CD4-positive, alpha-beta memory T cell (primary cell): Measurements from ENCODE around the gene DYNC1H1. TPM values are rescaled to one million over a fixed set of nuclear protein-coding genes. Genes with fewer than 3 reads are reported as not detected.

Experiments used
- CTCF ChIA-PET: fragments of 350-600 bp; sonication (Branson Sonifier 250); formaldehyde crosslinking; loops from one replicate; lab custom pipeline; 2021; ENCODE audit warnings: inconsistent platforms; ENCODE audit not compliant: partially characterized antibody; lab: Charles Lee
- POLR2A ChIA-PET: fragments of 350-600 bp; sonication (Branson Sonifier 250); formaldehyde crosslinking; loops from one replicate; lab custom pipeline; 2021; ENCODE audit not compliant: partially characterized antibody; lab: Charles Lee
- DNase-seq, 5 donors: peaks; one replicate each; pipeline versions ENCODE4 v3.0.0 to v3.0.0-alpha.2; 2020 to 2022; ENCODE audit warnings: mixed read lengths in 1 of 5
- H3K27ac ChIP-seq: one replicate; pipeline ENCODE4 v1.7.0; 2013; ENCODE audit warnings: low read depth, low read length
- H3K27me3 ChIP-seq: 2 replicates; pipeline ENCODE4 v1.7.0; 2013; ENCODE audit warnings: mild to moderate bottlenecking, low read length, moderate library complexity; ENCODE audit not compliant: insufficient read depth
- H3K36me3 ChIP-seq: 2 replicates; pipeline ENCODE4 v1.7.0; 2013; ENCODE audit warnings: mild to moderate bottlenecking, low read length, moderate library complexity; ENCODE audit not compliant: insufficient read depth
- H3K4me1 ChIP-seq: 2 replicates; pipeline ENCODE4 v1.7.0; 2013; ENCODE audit warnings: mild to moderate bottlenecking, low read length, moderate library complexity; ENCODE audit not compliant: insufficient read depth
- H3K4me3 ChIP-seq, 2 donors: one replicate each; pipeline ENCODE4 v1.7.0; 2013; ENCODE audit warnings: low read length in 2 of 2, mild to moderate bottlenecking in 1 of 2
- H3K9me3 ChIP-seq, 2 donors: one replicate each; pipeline ENCODE4 v1.7.0; 2013; ENCODE audit warnings: low read length in 2 of 2, control low read depth in 1 of 2; ENCODE audit not compliant: control insufficient read depth in 1 of 2
- H3K27ac Mint-ChIP-seq, 7 donors: one replicate each; pipeline ENCODE4 v1.8.0; 2020 to 2021; ENCODE audit warnings: mixed read lengths in 7 of 7, mild to moderate bottlenecking in 6 of 7, inconsistent platforms in 3 of 7, moderate library complexity in 3 of 7
- H3K27me3 Mint-ChIP-seq, 2 donors: one replicate each; pipeline ENCODE4 v1.8.0; 2020 to 2021; ENCODE audit warnings: mixed read lengths in 2 of 2
- H3K36me3 Mint-ChIP-seq, 2 donors: one replicate each; pipeline ENCODE4 v1.8.0; 2020 to 2021; ENCODE audit warnings: mixed read lengths in 2 of 2, inconsistent platforms in 1 of 2, mild to moderate bottlenecking in 1 of 2
- H3K4me1 Mint-ChIP-seq, 4 donors: one replicate each; pipeline ENCODE4 v1.8.0; 2020 to 2021; ENCODE audit warnings: mixed read lengths in 4 of 4, mild to moderate bottlenecking in 1 of 4
- H3K4me3 Mint-ChIP-seq, 8 donors: one replicate each; pipeline ENCODE4 v1.8.0; 2020 to 2021; ENCODE audit warnings: mixed read lengths in 8 of 8, mild to moderate bottlenecking in 7 of 8, moderate library complexity in 6 of 8, inconsistent platforms in 3 of 8
- H3K9me3 Mint-ChIP-seq, 8 donors: one replicate each; pipeline ENCODE4 v1.8.0; 2020 to 2021; ENCODE audit warnings: mixed read lengths in 8 of 8, mild to moderate bottlenecking in 5 of 8, inconsistent platforms in 3 of 8, moderate library complexity in 1 of 8
- intact Hi-C: fragments of 100-400 bp; cut with micrococcal nuclease; formaldehyde crosslinking; loops from one replicate; pipeline ENCODE4 v1.15.1; 2023
- polyA plus RNA-seq, 2 donors: library from polyadenylated mRNA; unstranded; fragments of 300-500 nt; fragmentation: Illumina TruSeq; gene quantifications; one replicate each; pipeline ENCODE4 v1.2.3, GENCODE V29; 2021
- total RNA-seq, 2 experiments: library from RNA; stranded (reverse); gene quantifications; one replicate each; pipeline ENCODE4 v1.2.3, GENCODE V29; 2021

DYNC1H1 gene
- total and polyA plus RNA-seq, 4 experiments from 2014 or later: 19.6 to 318 (median 188) TPM

GRCh38 chr14:101950516-101951215, 13.7 kb upstream of the DYNC1H1 start:
- CTCF ChIA-PET: interaction anchor here (0.9 to 2.5 kb wide), 3 partner anchors 10 to 363 kb away, joined by 3 to 8 read pairs (median 3); no protein-coding TSS in a partner anchor
- Histone ChIP-seq H3K4me3 (no peak overlapping the region), H3K27me3 (peaks cover 5% of the 10 kb centered on the region), H3K9me3 (no peaks in the 10 kb centered on the region), H3K27ac (no peak overlapping the region), H3K4me1 (peaks cover 13% of the 10 kb centered on the region), H3K36me3 (no peaks in the 10 kb centered on the region)
- POLR2A ChIA-PET: interaction anchor here (4.2 kb wide), 1 partner anchor 15 kb away, joined by 32 read pairs; the partner anchor contains the start of gene DYNC1H1
- Mint-ChIP-seq H3K4me3 (peak overlapping the region in 6 of 8 donors; percentile 17 to 62 (median 54)), H3K4me1 (peaks cover 6 to 31% (median 21%) of the 10 kb centered on the region in 4 donors), H3K9me3 (no peaks in the 10 kb centered on the region), H3K36me3 (peaks cover 0 to 12% of the 10 kb centered on the region in 2 donors), H3K27ac (peak overlapping the region in 3 of 7 donors; percentile 29 to 99 (median 80)), H3K27me3 (peaks cover 0 to 6% of the 10 kb centered on the region in 2 donors)
- no peak for DNase-seq
- intact Hi-C loops: no loop called here

GRCh38 chr14:101953151-101953550, 11.2 kb upstream of the DYNC1H1 start:
- intact Hi-C loops: no loop called here
- no peak overlapping the region for H3K4me3 Mint-ChIP-seq
- Histone ChIP-seq H3K27me3 (no peaks in the 10 kb centered on the region), H3K4me1 (peaks cover 10% of the 10 kb centered on the region), H3K27ac (no peak overlapping the region), H3K4me3 (no peak overlapping the region), H3K36me3 (no peaks in the 10 kb centered on the region), H3K9me3 (no peaks in the 10 kb centered on the region)
- peaks cover 0 to 4% of the 10 kb centered on the region in 2 donors for H3K36me3 Mint-ChIP-seq
- POLR2A ChIA-PET: interaction anchor here (0.6 kb wide), 1 partner anchor 143 kb away, joined by 3 read pairs; no protein-coding TSS in a partner anchor
- DNase-seq: no peak
- peaks cover 3 to 22% (median 14%) of the 10 kb centered on the region in 4 donors for H3K4me1 Mint-ChIP-seq
- CTCF ChIA-PET: interaction anchor here (0.7 kb wide), 1 partner anchor 140 kb away, joined by 3 read pairs; no protein-coding TSS in a partner anchor
- H3K9me3 Mint-ChIP-seq: no peaks in the 10 kb centered on the region
- H3K27me3 Mint-ChIP-seq: no peaks in the 10 kb centered on the region
- no peak overlapping the region for H3K27ac Mint-ChIP-seq

- ChIA-PET CTCF (no interaction called here), POLR2A (no interaction called here)
- Mint-ChIP-seq H3K9me3 (no peaks in the 10 kb centered on the region), H3K36me3 (no peaks in the 10 kb centered on the region), H3K4me3 (no peak overlapping the region), H3K4me1 (peaks cover 0 to 8% (median 2%) of the 10 kb centered on the region in 4 donors), H3K27ac (no peak overlapping the region), H3K27me3 (no peaks in the 10 kb centered on the region)
- intact Hi-C loops: no loop called here
- H3K4me3 ChIP-seq: no peak overlapping the region
- no peaks in the 10 kb centered on the region for H3K9me3 ChIP-seq
- no peaks in the 10 kb centered on the region for H3K36me3 ChIP-seq
- no peaks in the 10 kb centered on the region for H3K4me1 ChIP-seq
- no peak for DNase-seq
- H3K27me3 ChIP-seq: no peaks in the 10 kb centered on the region
- no peak overlapping the region for H3K27ac ChIP-seq
These were observed 9.9 kb upstream of the DYNC1H1 start for GRCh38 chr14:101954501-101954900.

- Histone ChIP-seq H3K27me3 (no peaks in the 10 kb centered on the region), H3K9me3 (no peaks in the 10 kb centered on the region), H3K4me1 (peaks cover under 1% of the 10 kb centered on the region), H3K27ac (no peak overlapping the region), H3K36me3 (no peaks in the 10 kb centered on the region), H3K4me3 (no peak overlapping the region)
- peaks cover 1 to 13% (median 6%) of the 10 kb centered on the region in 4 donors for H3K4me1 Mint-ChIP-seq
- no peak for DNase-seq
- H3K27ac Mint-ChIP-seq: no peak overlapping the region
- no peak overlapping the region for H3K4me3 Mint-ChIP-seq
- ChIA-PET CTCF (interaction anchor here (1.4 kb wide), 1 partner anchor 185 kb away, joined by 4 read pairs; no protein-coding TSS in a partner anchor), POLR2A (no interaction called here)
- no peaks in the 10 kb centered on the region for H3K27me3 Mint-ChIP-seq
- intact Hi-C loops: no loop called here
- no peaks in the 10 kb centered on the region for H3K9me3 Mint-ChIP-seq
- no peaks in the 10 kb centered on the region for H3K36me3 Mint-ChIP-seq
These were observed 8.6 kb upstream of the DYNC1H1 start for GRCh38 chr14:101955695-101956161.

GRCh38 chr14:101956179-101956885, 8.0 kb upstream of the DYNC1H1 start:
- Mint-ChIP-seq H3K4me1 (peaks cover 5 to 14% (median 11%) of the 10 kb centered on the region in 4 donors), H3K27ac (peak overlapping the region in 1 of 7 donors; percentile 43), H3K4me3 (no peak overlapping the region), H3K36me3 (no peaks in the 10 kb centered on the region), H3K9me3 (no peaks in the 10 kb centered on the region), H3K27me3 (no peaks in the 10 kb centered on the region)
- H3K36me3 ChIP-seq: no peaks in the 10 kb centered on the region
- no peak overlapping the region for H3K4me3 ChIP-seq
- H3K27me3 ChIP-seq: no peaks in the 10 kb centered on the region
- no peak overlapping the region for H3K27ac ChIP-seq
- peaks cover 7% of the 10 kb centered on the region for H3K4me1 ChIP-seq
- intact Hi-C loops: no loop called here
- POLR2A ChIA-PET: no interaction called here
- DNase-seq: no peak
- CTCF ChIA-PET: interaction anchor here (1.4 kb wide), 1 partner anchor 186 kb away, joined by 4 read pairs; no protein-coding TSS in a partner anchor
- H3K9me3 ChIP-seq: no peaks in the 10 kb centered on the region

GRCh38 chr14:101957406-101958234, 6.8 kb upstream of the DYNC1H1 start:
- H3K9me3 ChIP-seq: no peaks in the 10 kb centered on the region
- H3K4me3 Mint-ChIP-seq: no peak overlapping the region
- H3K9me3 Mint-ChIP-seq: no peaks in the 10 kb centered on the region
- intact Hi-C loops: no loop called here
- no peak overlapping the region for H3K27ac ChIP-seq
- no peak overlapping the region for H3K4me3 ChIP-seq
- peaks cover 5 to 16% (median 12%) of the 10 kb centered on the region in 4 donors for H3K4me1 Mint-ChIP-seq
- no peak for DNase-seq
- no peaks in the 10 kb centered on the region for H3K36me3 ChIP-seq
- no peaks in the 10 kb centered on the region for H3K27me3 ChIP-seq
- H3K27me3 Mint-ChIP-seq: no peaks in the 10 kb centered on the region
- CTCF ChIA-PET: interaction anchor here (1.4 to 7.2 kb wide), 2 partner anchors 9 to 140 kb away, joined by 4 to 77 read pairs; no protein-coding TSS in a partner anchor
- peaks cover 8% of the 10 kb centered on the region for H3K4me1 ChIP-seq
- H3K36me3 Mint-ChIP-seq: no peaks in the 10 kb centered on the region
- POLR2A ChIA-PET: interaction anchor here (0.6 kb wide), 1 partner anchor 262 kb away, joined by 3 read pairs; no protein-coding TSS in a partner anchor
- H3K27ac Mint-ChIP-seq: no peak overlapping the region
